Neuronal stem cell (in vitro differentiated cells): ENCODE results near the gene CATSPER3.

Experiments
- DNase-seq: peaks from one replicate; pipeline ENCODE4 v3.0.0-alpha.2; 2013; ENCODE audit warnings: low spot score
- H2AFZ ChIP-seq: one replicate; pipeline ENCODE4 v1.6.1; 2013; ENCODE audit warnings: mild to moderate bottlenecking, low read length, inconsistent platforms
- H2AK5ac ChIP-seq: 2 replicates; pipeline ENCODE4 v1.6.1; 2013; ENCODE audit warnings: low read depth, mild to moderate bottlenecking, inconsistent platforms, low read length, moderate library complexity, mixed read lengths
- H2BK120ac ChIP-seq: 2 replicates; pipeline ENCODE4 v1.6.1; 2013; ENCODE audit warnings: low read depth, mild to moderate bottlenecking, inconsistent platforms, low read length, moderate library complexity, mixed read lengths
- H2BK12ac ChIP-seq: one replicate; pipeline ENCODE4 v1.6.1; 2013; ENCODE audit warnings: low read length, inconsistent platforms
- H2BK15ac ChIP-seq: 2 replicates; pipeline ENCODE4 v1.6.1; 2013; ENCODE audit warnings: mild to moderate bottlenecking, low read length, inconsistent platforms, mixed read lengths
- H2BK5ac ChIP-seq: one replicate; pipeline ENCODE4 v1.6.1; 2013; ENCODE audit warnings: inconsistent platforms, mild to moderate bottlenecking, low read length, moderate library complexity
- H3K14ac ChIP-seq: one replicate; pipeline ENCODE4 v1.6.1; 2013; ENCODE audit warnings: low read length, inconsistent platforms
- H3K18ac ChIP-seq: 2 replicates; pipeline ENCODE4 v1.6.1; 2013; ENCODE audit warnings: low read length, inconsistent platforms
- H3K23ac ChIP-seq: 2 replicates; pipeline ENCODE4 v1.6.1; 2013; ENCODE audit warnings: low read depth, mild to moderate bottlenecking, mixed read lengths, low read length, inconsistent platforms; ENCODE audit not compliant: poor library complexity
- H3K27ac ChIP-seq: replicated peaks from 3 replicates; pipeline ENCODE4 v1.5.1; 2013; ENCODE audit warnings: low read length, inconsistent platforms
- H3K27me3 ChIP-seq, 3 experiments: 2 replicates each; pipeline ENCODE4 v1.6.1; 2013; ENCODE audit warnings: low read length in 3 of 3, mild to moderate bottlenecking in 2 of 3, inconsistent platforms in 1 of 3, low read depth in 1 of 3, mixed read lengths in 1 of 3, moderate library complexity in 1 of 3; ENCODE audit not compliant: control insufficient read depth in 3 of 3, insufficient read depth in 3 of 3
- H3K36me3 ChIP-seq, 2 donors: replicated peaks in 1 of 2; 2 replicates each; pipeline ENCODE4 v1.6.1; 2013; ENCODE audit warnings: low read length in 2 of 2; ENCODE audit not compliant: control insufficient read depth in 2 of 2, insufficient read depth in 2 of 2
- H3K4ac ChIP-seq: 2 replicates; pipeline ENCODE4 v1.6.1; 2013; ENCODE audit warnings: inconsistent platforms, mild to moderate bottlenecking, low read length, moderate library complexity
- H3K4me1 ChIP-seq, 2 donors: 1 replicate in 1 of 2; 2 replicates in 1 of 2; pipeline ENCODE4 v1.6.1; 2013; ENCODE audit warnings: low read length in 2 of 2, low read depth in 1 of 2; ENCODE audit not compliant: control insufficient read depth in 2 of 2, insufficient read depth in 1 of 2
- H3K4me2 ChIP-seq: one replicate; pipeline ENCODE4 v1.6.1; 2013; ENCODE audit warnings: mild to moderate bottlenecking, low read length, inconsistent platforms; ENCODE audit not compliant: insufficient read depth, poor library complexity, severe bottlenecking
- H3K4me3 ChIP-seq, 2 donors: 2 replicates each; pipeline ENCODE4 v1.5.1; 2013; ENCODE audit warnings: low read length in 2 of 2, mild to moderate bottlenecking in 2 of 2, inconsistent platforms in 1 of 2, moderate library complexity in 1 of 2
- H3K79me1 ChIP-seq: one replicate; pipeline ENCODE4 v1.6.1; 2013; ENCODE audit warnings: low read depth, mild to moderate bottlenecking, inconsistent platforms, low read length, moderate library complexity
- H3K9ac ChIP-seq: one replicate; pipeline ENCODE4 v1.6.1; 2013; ENCODE audit warnings: mild to moderate bottlenecking, low read depth, low read length, inconsistent platforms; ENCODE audit not compliant: poor library complexity
- H3K9me3 ChIP-seq, 2 donors: replicated peaks in 1 of 2; 2 replicates each; pipeline versions ENCODE3 to v1.6.1; 2013; ENCODE audit warnings: low read length in 2 of 2, mild to moderate bottlenecking in 2 of 2, inconsistent platforms in 1 of 2, low read depth in 1 of 2, mixed read lengths in 1 of 2, moderate library complexity in 1 of 2; ENCODE audit not compliant: control insufficient read depth in 2 of 2, insufficient read depth in 1 of 2
- H4K8ac ChIP-seq: one replicate; pipeline ENCODE4 v1.6.1; 2013; ENCODE audit warnings: low read depth, mild to moderate bottlenecking, inconsistent platforms, low read length, moderate library complexity
- H4K91ac ChIP-seq: one replicate; pipeline ENCODE4 v1.6.1; 2013; ENCODE audit warnings: low read length, low read depth, mild to moderate bottlenecking, inconsistent platforms; ENCODE audit not compliant: poor library complexity
- WGBS, 2 donors: extraction: QIAGEN DNeasy Blood & Tissue Kit; methylation state at CpG; one replicate each; pipeline ENCODE4 v1.1.7; 2013; ENCODE audit warnings: missing lambda C conversion rate in 2 of 2, mixed read lengths in 1 of 2; ENCODE audit not compliant: insufficient read length in 2 of 2, insufficient replicate concordance in 1 of 2; ENCODE audit errors: extremely low coverage in 2 of 2; 5-methylcytosine and 5-hydroxymethylcytosine counted together

CATSPER3 gene

GRCh38 chr5:135040333-135041144 is 72.8 kb downstream of the CATSPER3 start:
- no peak overlapping the region for H2BK120ac ChIP-seq
- no peak overlapping the region for H3K4ac ChIP-seq
- H3K36me3 ChIP-seq = no peaks in the 10 kb centered on the region
- peak overlapping the region in 1 of 2 donors; percentile 1 for H3K4me3 ChIP-seq
- no peak overlapping the region for H4K91ac ChIP-seq
- no peak for DNase-seq
- peak overlapping the region; percentile 81 for H3K18ac ChIP-seq
- H3K23ac ChIP-seq = peak overlapping the region; percentile 77
- H2BK12ac ChIP-seq = peak overlapping the region; percentile 52
- H3K9ac ChIP-seq = no peak overlapping the region
- no peak overlapping the region for H2BK5ac ChIP-seq
- WGBS, 2 donors = no CpG with 5 or more reads among the region's 51 CpGs
- peaks cover 0 to 2% of the 10 kb centered on the region in 2 donors for H3K9me3 ChIP-seq
- no peak overlapping the region for H3K4me2 ChIP-seq
- peaks cover 0 to 4% of the 10 kb centered on the region in 2 donors for H3K4me1 ChIP-seq
- H3K27ac ChIP-seq = no peak overlapping the region
- no peak overlapping the region for H4K8ac ChIP-seq
- peak overlapping the region; percentile 46 for H2AFZ ChIP-seq
- H2BK15ac ChIP-seq = no peak overlapping the region
- no peaks in the 10 kb centered on the region for H3K79me1 ChIP-seq
- peak overlapping the region; percentile 23 for H3K14ac ChIP-seq
- peak overlapping the region; percentile 18 for H2AK5ac ChIP-seq
- H3K27me3 ChIP-seq = peaks cover 55 to 100% (median 95%) of the 10 kb centered on the region in 3 experiments

- Histone ChIP-seq H3K4me3 (peak overlapping the region in 1 of 2 donors; percentile 1), H2BK5ac (no peak overlapping the region), H3K79me1 (no peaks in the 10 kb centered on the region), H3K27me3 (peaks cover 51 to 100% (median 94%) of the 10 kb centered on the region in 3 experiments), H2BK12ac (no peak overlapping the region), H2BK15ac (no peak overlapping the region), H2AK5ac (no peak overlapping the region), H3K9ac (no peak overlapping the region), H3K27ac (no peak overlapping the region), H4K8ac (no peak overlapping the region), H3K4me2 (no peak overlapping the region), H3K4ac (no peak overlapping the region), H2BK120ac (no peak overlapping the region), H4K91ac (no peak overlapping the region), H2AFZ (peak overlapping the region; percentile 46), H3K4me1 (peaks cover 0 to 4% of the 10 kb centered on the region in 2 donors), H3K36me3 (no peaks in the 10 kb centered on the region), H3K14ac (peak overlapping the region; percentile 23), H3K9me3 (no peaks in the 10 kb centered on the region), H3K23ac (peak overlapping the region; percentile 77), H3K18ac (peak overlapping the region; percentile 81)
- no peak for DNase-seq
- no CpG with 5 or more reads among the region's 12 CpGs for WGBS, 2 donors
These were observed 73.5 kb downstream of the CATSPER3 start for GRCh38 chr5:135041145-135041587.

- Histone ChIP-seq H2AFZ (no peak overlapping the region), H3K14ac (no peak overlapping the region), H3K9me3 (no peaks in the 10 kb centered on the region), H3K36me3 (no peaks in the 10 kb centered on the region), H3K4ac (no peak overlapping the region), H3K23ac (no peak overlapping the region), H3K18ac (no peak overlapping the region), H3K4me2 (no peak overlapping the region), H3K9ac (no peak overlapping the region), H2BK15ac (no peak overlapping the region), H3K4me1 (peaks cover 0 to 4% of the 10 kb centered on the region in 2 donors), H2AK5ac (no peak overlapping the region), H3K27me3 (peaks cover 47 to 100% (median 92%) of the 10 kb centered on the region in 3 experiments), H2BK5ac (no peak overlapping the region), H2BK12ac (no peak overlapping the region), H4K91ac (no peak overlapping the region), H3K4me3 (no peak overlapping the region), H2BK120ac (no peak overlapping the region), H3K79me1 (no peaks in the 10 kb centered on the region), H4K8ac (no peak overlapping the region), H3K27ac (no peak overlapping the region)
- WGBS, 2 donors = no CpG with 5 or more reads among the region's 3 CpGs
- DNase-seq = no peak
These were observed 74.0 kb downstream of the CATSPER3 start for GRCh38 chr5:135041726-135042125.

- Histone ChIP-seq H2BK12ac (no peak overlapping the region), H3K23ac (no peak overlapping the region), H3K9ac (no peak overlapping the region), H3K14ac (no peak overlapping the region), H3K27ac (no peak overlapping the region), H2AFZ (no peak overlapping the region), H4K8ac (no peak overlapping the region), H2AK5ac (no peak overlapping the region), H3K36me3 (no peaks in the 10 kb centered on the region), H3K9me3 (no peaks in the 10 kb centered on the region), H3K4ac (no peak overlapping the region), H3K4me2 (no peak overlapping the region), H3K4me3 (no peak overlapping the region), H2BK120ac (no peak overlapping the region), H3K18ac (no peak overlapping the region), H4K91ac (no peak overlapping the region), H2BK5ac (no peak overlapping the region), H3K27me3 (peaks cover 40 to 98% (median 85%) of the 10 kb centered on the region in 3 experiments), H2BK15ac (no peak overlapping the region), H3K79me1 (no peaks in the 10 kb centered on the region), H3K4me1 (peaks cover 0 to 5% of the 10 kb centered on the region in 2 donors)
- DNase-seq = no peak
- no CpG with 5 or more reads among the region's 1 CpG for WGBS, 2 donors
These were observed 74.9 kb downstream of the CATSPER3 start for GRCh38 chr5:135042595-135042994.
